Heart right ventricle (tissue), 16 donors: Measurements from ENCODE around the gene MLIP. TPM values are rescaled to one million over a fixed set of nuclear protein-coding genes. Genes with fewer than 3 reads are reported as not detected.

Experiments
- ATAC-seq, 8 donors: fragments of 200-7000 bp; cut with Tn5 transposase; one replicate each; pipeline ENCODE4 v1.9.1; 2020; ENCODE audit warnings: mild to moderate bottlenecking in 8 of 8, moderate library complexity in 8 of 8, moderate number of reproducible peaks in 1 of 8
- DNase-seq, 2 donors: peaks; one replicate each; pipeline ENCODE4 v3.0.0-alpha.2; 2020
- H3K27ac ChIP-seq, 10 donors: fragments of 200-600 bp; sonication (generic) in 2 of 10; one replicate each; pipeline versions ENCODE4 v1.5.0 to v1.8.0; 2020 to 2022; ENCODE audit warnings: mild to moderate bottlenecking in 3 of 10
- H3K27me3 ChIP-seq, 7 donors: fragments of 200-600 bp; one replicate each; pipeline ENCODE4 v1.8.0; 2021 to 2022; ENCODE audit warnings: mild to moderate bottlenecking in 2 of 7
- H3K36me3 ChIP-seq, 9 donors: fragments of 200-600 bp; sonication (generic) in 1 of 9; one replicate each; pipeline versions ENCODE4 v1.5.0 to v1.8.0; 2020 to 2022; ENCODE audit warnings: mild to moderate bottlenecking in 2 of 9
- H3K4me1 ChIP-seq, 9 donors: fragments of 200-600 bp; sonication (generic) in 1 of 9; one replicate each; pipeline versions ENCODE4 v1.5.0 to v1.8.0; 2020 to 2022; ENCODE audit warnings: mild to moderate bottlenecking in 4 of 9
- H3K4me3 ChIP-seq, 10 donors: fragments of 200-600 bp; sonication (generic) in 2 of 10; one replicate each; pipeline versions ENCODE4 v1.5.0 to v1.8.0; 2020 to 2022; ENCODE audit warnings: mild to moderate bottlenecking in 7 of 10, moderate library complexity in 2 of 10
- H3K9me3 ChIP-seq, 11 donors: fragments of 200-600 bp in 10 of 11; sonication (generic) in 2 of 11; one replicate each; pipeline versions ENCODE4 v1.5.0 to v1.8.0; 2013 to 2022; ENCODE audit warnings: mild to moderate bottlenecking in 2 of 11, control low read depth in 1 of 11, moderate library complexity in 1 of 11
- CTCF ChIP-seq, 9 donors: fragments of 200-600 bp; sonication (generic) in 2 of 9; IDR thresholded peaks; one replicate each; pipeline versions ENCODE4 v1.5.0 to v1.8.0; 2021 to 2022; ENCODE audit warnings: antibody characterized with exemption in 9 of 9, mild to moderate bottlenecking in 5 of 9, moderate library complexity in 1 of 9
- WGBS, 2 donors: extraction: QIAGEN DNeasy Blood & Tissue Kit; methylation state at CpG; one replicate each; pipeline ENCODE4 v1.1.7; 2013; ENCODE audit warnings: inconsistent platforms in 1 of 2; 5-methylcytosine and 5-hydroxymethylcytosine counted together
- intact Hi-C, 10 donors: fragments of 100-400 bp; cut with DNase I; formaldehyde crosslinking; loops; one replicate each; pipeline versions ENCODE4 v1.11.1 to v1.14.2; 2022
- polyA plus RNA-seq, 2 donors: library from polyadenylated mRNA; stranded (reverse); fragments of 200-250 nt; gene quantifications; one replicate each; pipeline ENCODE4 v1.2.3, GENCODE V29; 2013
- total RNA-seq, 10 donors: library from RNA; stranded (reverse); fragmentation: NEBNext Ultra II Directional in 3 of 10; extraction: Animal tissue kit (Norgen Biotek cat#: 25700) in 3 of 10; gene quantifications; one replicate each; pipeline versions ENCODE4 v1.2.1 to v1.2.4, GENCODE V29; 2021 to 2023
- donor health status: Arrhythmogenic right ventricular cardiomyopathy.
- donor health status: ischemic (EF 13 %, LVEDD 7.1; RV severe dilation, severe dysfunction).
- donor health status: healthy with polysubstance abuse.
- donor health status: DM: no; HTN: yes; CAD: no.
- donor health status: DM: no; HTN: no; CAD: no.
- donor health status: ischemic (EF 25% LVEDD 6.9; RV normal size, moderate dysfunction).
- donor health status: ischemic (EF 25% LVEDD 5.7; RV mildly dilated, moderate dysfunction).
- donor health status: healthy.
- donor health status: DM: yes; HTN: yes; CAD: no.
- donor health status: Ischemic cardiomyopathy.
- donor health status: ischemic (EF 35%, LVEDD 5.7; RV mildly dilated, moderate dysfunction).
- donor health status: nonischemic (EF 11% LVEDD 7.7; RV severe dilation, severe dysfunction).
- donor health status: DM: yes; HTN: yes; CAD: no.
- donor health status: PGD.
- donor health status: ischemic (EF 29% LVEDD 5.4; RV normal size, mild dysfunction).
- donor health status: nonischemic (EF 23%, LVEDD 6.1; RV moderate dilation, normal function).

MLIP gene
- total and polyA plus RNA-seq, 12 donors = 102 to 486 (median 394) TPM

GRCh38 chr6:54125493-54125892 is 14.2 kb downstream of the MLIP start:
- intact Hi-C loops = no loop called here
- H3K4me1 ChIP-seq = peaks cover 0 to 25% (median 9%) of the 10 kb centered on the region in 9 donors
- TF ChIP-seq CTCF (IDR thresholded peaks at IDR 0.05) = no peak
- ATAC-seq (no peak), DNase-seq (no peak)
- no peaks in the 10 kb centered on the region for H3K27me3 ChIP-seq
- no peaks in the 10 kb centered on the region for H3K9me3 ChIP-seq
- H3K36me3 ChIP-seq = peaks cover 0 to 17% (median 0%) of the 10 kb centered on the region in 9 donors
- H3K27ac ChIP-seq = no peak overlapping the region
- H3K4me3 ChIP-seq = no peak overlapping the region
- WGBS, 2 donors = 68 to 80% methylated on average over 5 of the region's 5 CpGs

GRCh38 chr6:54130179-54130578 is 18.9 kb downstream of the MLIP start:
- Histone ChIP-seq H3K36me3 (peaks cover 0 to 7% (median 0%) of the 10 kb centered on the region in 9 donors), H3K27ac (no peak overlapping the region), H3K9me3 (no peaks in the 10 kb centered on the region), H3K27me3 (no peaks in the 10 kb centered on the region), H3K4me3 (no peak overlapping the region), H3K4me1 (peaks cover 0 to 54% (median 18%) of the 10 kb centered on the region in 9 donors)
- DNase-seq (no peak), ATAC-seq (peak in 2 of 8 donors; percentile 40 to 49)
- 74 to 75% methylated on average over 3 of the region's 3 CpGs for WGBS, 2 donors
- TF ChIP-seq CTCF (IDR thresholded peaks at IDR 0.05) = no peak
- intact Hi-C loops = no loop called here

- intact Hi-C loops = no loop called here
- Histone ChIP-seq H3K4me1 (peaks cover 0 to 63% (median 26%) of the 10 kb centered on the region in 9 donors), H3K27me3 (no peaks in the 10 kb centered on the region), H3K9me3 (no peaks in the 10 kb centered on the region), H3K4me3 (no peak overlapping the region), H3K27ac (no peak overlapping the region), H3K36me3 (peaks cover 0 to 3% (median 0%) of the 10 kb centered on the region in 9 donors)
- TF ChIP-seq CTCF (IDR thresholded peaks at IDR 0.05) = no peak
- no peak for DNase-seq
- 81 to 91% methylated on average over 2 of the region's 2 CpGs for WGBS, 2 donors
- ATAC-seq = no peak
These were observed 21.3 kb downstream of the MLIP start for GRCh38 chr6:54132587-54132986.

GRCh38 chr6:54133186-54133585 is 21.9 kb downstream of the MLIP start:
- TF ChIP-seq CTCF (IDR thresholded peaks at IDR 0.05) = no peak
- intact Hi-C loops = no loop called here
- no peak for DNase-seq
- no peak overlapping the region for H3K4me3 ChIP-seq
- H3K27me3 ChIP-seq = no peaks in the 10 kb centered on the region
- peaks cover 0 to 8% (median 0%) of the 10 kb centered on the region in 9 donors for H3K36me3 ChIP-seq
- H3K27ac ChIP-seq = no peak overlapping the region
- H3K9me3 ChIP-seq = no peaks in the 10 kb centered on the region
- WGBS, 2 donors = 76 to 81% methylated on average over 3 of the region's 3 CpGs
- no peak for ATAC-seq
- peaks cover 0 to 63% (median 26%) of the 10 kb centered on the region in 9 donors for H3K4me1 ChIP-seq
